GM21723 (cell line): ENCODE data around the gene TMEM132E.

ENCODE experiments used
- ATAC-seq: cut with Tn5 transposase; IDR thresholded peaks from one replicate; pipeline ENCODE4 v1.9.1; 2021; ENCODE audit warnings: mild to moderate bottlenecking, moderate library complexity; ENCODE audit not compliant: unreplicated experiment

Gene TMEM132E

DNA sequence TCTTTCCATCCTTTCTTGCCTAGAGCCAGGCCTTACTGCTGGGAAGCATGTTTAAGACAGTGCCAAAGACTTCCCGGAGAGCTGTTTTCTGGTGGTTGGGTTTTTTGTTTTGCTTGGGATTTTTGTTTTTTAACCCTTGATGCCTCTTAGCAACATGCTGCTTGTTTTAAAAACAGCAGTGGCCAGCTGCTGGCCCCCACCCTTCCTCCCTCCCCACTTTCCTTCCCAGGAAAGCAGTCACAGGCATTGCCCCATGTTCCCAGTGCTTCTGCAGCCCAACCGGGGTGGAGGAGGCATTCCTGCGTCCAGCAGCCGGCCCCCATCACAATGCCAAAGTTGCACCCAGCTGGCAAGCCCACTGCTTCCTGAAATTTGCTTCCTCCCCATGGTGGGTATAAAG, 12.6 kb downstream of the TMEM132E start:
- ATAC-seq, result no peak

DNA sequence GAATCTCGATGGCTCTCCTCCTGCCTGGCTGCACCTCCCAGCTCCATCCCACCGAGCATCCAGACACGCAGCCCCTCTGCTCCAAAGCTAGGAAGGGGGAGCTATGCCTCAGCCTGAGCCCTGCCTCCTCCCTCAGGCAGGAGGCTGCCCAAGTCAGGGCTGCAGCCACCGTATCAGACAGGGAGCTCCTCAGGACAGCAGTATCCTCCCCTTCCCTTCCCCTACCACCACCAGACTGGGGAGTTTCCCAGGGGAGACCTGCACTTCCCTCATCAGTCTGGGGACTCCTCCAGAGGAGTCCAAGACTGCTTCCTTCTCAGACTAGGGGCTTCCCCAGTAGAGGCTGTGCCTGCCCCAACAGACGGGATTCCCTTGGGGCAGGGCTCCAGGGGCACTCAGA, 17.5 kb downstream of the TMEM132E start:
- no peak for ATAC-seq

DNA sequence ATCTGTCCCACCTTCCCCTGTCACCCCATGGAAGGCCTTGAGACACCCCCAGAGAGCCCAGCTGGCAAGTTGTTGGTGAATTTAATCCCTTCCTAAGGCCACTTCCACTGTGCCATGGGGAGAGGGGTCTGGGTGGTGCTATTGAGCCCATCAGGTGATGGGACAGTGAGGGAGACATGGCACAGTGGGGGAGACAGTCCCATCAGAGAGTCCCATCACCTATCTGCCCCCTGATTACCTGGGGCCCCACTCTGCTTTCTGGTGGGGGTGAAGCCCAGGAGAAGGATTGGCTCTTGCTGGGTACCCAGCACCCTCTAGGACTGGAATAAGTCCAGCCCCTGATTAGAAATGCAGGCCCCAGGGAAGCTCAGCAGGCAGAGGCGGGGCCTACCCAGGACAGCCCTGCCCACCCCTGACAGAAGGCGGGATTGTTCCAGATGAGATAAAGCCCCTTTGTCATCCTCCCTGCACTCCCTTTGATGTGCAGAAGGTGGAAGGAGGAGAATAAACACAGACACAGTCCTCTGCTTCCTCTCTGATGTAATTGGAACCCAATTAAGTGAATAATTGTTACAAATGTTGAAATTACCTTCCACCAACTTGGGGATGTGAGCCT, 18.9 kb downstream of the TMEM132E start:
- ATAC-seq, result no peak

DNA sequence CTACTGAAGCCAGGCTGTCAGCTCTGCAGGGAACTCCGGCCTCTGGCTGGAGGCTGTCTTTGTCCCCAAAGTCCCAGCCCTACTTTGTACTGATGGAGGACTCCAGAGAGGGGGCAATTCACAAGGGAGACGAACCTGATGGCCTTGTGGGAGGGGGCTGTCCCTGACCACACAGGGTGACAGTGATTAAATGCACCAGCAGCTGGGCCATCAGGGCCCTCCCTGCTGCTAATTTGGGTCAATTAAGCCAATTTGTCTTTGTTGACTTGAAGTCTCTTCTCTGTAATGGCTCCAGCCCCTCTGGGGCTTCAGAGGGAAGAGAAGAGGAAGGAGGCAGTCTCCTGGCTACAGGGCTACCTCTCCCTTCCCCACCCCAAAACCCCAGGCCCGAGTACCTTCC, 22.0 kb downstream of the TMEM132E start:
- ATAC-seq, result no peak

DNA sequence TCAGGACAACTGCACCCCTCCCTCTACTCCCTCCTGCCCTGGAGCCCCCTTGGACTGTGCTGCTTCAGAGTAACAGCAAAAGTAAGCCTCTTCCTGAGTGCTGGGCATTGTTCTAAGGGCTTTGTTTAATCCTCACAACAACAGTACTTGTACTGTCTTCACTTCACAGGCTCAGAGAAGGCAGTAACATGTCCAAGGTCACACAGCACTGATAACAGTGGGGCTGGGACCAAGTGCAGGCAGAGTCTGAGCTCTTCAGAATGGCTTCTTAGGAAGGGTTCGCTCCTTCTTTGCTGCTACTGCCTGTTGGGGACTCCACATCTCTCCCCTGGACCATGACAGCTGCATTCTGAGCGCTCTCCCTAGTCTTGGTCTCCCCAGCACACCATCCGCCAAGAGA, 24.6 kb downstream of the TMEM132E start:
- no peak for ATAC-seq

DNA sequence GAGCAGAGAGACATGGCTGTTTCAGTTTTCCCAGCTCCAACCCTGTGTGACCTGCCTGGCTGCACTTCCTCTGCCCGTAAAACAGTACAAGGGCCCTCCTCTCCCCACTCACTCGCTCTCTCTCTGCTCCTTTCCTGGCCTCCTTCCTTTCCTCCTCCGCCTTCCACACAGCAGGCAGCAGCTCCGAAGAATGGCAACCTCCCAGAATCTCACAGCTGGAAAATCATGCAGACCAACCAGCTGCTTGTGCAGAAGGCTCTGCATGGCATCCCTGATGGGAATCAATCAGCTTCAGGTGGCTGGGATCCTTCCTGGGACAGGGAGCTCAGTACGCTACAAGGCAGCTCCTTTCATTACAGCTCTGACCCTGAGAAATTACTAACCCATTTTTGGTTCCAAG, 27.4 kb downstream of the TMEM132E start:
- ATAC-seq, result no peak

DNA sequence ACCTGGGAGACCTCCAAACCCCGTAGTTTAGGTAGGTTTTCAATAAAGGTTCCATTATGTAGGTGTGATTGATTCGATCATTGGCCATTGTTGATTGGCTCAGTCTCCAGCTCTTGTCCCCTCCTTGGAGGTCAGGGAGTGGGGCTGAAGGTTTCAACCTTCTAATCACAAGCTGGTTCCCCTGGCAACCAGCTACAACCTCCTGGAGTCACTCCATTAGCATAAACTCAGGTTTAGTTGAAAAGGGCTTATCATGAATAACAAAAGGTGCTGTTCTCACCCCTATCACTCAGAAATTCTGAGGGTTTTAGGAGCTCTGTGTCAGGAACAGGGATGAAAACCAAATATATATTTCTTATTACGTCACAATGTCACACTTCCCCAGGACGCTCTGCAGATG, 28.5 kb downstream of the TMEM132E start:
- ATAC-seq, result no peak

DNA sequence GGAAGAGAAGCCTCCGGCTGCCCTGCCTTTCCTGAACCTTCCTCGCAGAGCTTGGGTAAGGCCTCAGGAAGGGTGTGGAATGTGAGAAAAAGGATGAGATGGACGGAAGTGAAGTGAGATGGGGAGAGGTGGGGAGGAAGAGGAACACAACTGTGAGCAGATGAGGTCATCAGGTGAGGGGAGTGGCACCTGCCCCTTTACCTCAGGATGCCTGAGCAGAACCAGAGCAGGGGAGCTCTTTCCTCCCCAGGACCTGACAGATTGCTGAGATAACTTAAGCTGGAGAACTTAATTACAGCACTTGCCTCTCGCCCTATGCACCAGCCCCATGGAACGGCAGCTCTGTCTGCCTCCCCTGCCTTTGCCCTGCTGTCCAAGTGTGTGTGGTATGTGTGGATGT, 29.8 kb downstream of the TMEM132E start:
- no peak for ATAC-seq

DNA sequence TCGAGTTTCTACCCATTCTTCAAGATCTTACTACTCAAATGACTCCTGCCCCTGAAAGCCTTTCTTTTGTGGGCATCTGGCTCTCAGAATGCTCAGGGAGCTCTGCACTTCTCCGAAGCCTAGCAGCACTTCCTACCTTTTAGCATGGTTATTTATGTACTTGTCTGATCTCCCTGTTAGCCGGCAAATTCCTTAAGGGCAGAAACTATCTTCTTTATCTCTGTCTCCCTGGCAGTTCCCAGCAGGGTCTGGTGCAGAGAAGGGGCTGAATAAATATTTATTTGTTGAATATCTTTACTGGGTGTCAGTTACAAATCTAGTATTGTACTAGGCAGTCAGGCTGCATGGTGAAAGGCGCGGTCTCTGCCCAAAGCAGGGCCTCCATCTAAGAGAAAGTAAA, 30.7 kb downstream of the TMEM132E start:
- no peak for ATAC-seq

DNA sequence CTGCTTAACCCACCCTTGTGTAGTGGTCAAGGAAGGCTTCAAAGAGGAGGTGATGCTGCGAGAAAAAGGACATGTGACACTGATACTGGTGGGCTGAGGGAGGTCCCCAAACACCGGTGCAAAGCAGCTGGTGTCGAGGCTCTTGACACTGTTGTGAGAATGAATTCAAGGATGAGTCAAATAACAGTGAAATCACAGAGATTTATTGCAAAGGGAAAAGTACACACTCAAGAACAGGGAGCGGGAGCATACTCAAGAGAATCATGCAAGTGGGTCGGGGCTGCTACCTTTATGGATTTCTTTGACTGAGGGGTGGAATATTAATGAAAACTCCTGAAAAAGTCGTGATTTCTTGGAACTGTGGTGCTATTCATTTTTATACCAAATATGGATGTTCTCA, 31.1 kb downstream of the TMEM132E start:
- ATAC-seq, result no peak

DNA sequence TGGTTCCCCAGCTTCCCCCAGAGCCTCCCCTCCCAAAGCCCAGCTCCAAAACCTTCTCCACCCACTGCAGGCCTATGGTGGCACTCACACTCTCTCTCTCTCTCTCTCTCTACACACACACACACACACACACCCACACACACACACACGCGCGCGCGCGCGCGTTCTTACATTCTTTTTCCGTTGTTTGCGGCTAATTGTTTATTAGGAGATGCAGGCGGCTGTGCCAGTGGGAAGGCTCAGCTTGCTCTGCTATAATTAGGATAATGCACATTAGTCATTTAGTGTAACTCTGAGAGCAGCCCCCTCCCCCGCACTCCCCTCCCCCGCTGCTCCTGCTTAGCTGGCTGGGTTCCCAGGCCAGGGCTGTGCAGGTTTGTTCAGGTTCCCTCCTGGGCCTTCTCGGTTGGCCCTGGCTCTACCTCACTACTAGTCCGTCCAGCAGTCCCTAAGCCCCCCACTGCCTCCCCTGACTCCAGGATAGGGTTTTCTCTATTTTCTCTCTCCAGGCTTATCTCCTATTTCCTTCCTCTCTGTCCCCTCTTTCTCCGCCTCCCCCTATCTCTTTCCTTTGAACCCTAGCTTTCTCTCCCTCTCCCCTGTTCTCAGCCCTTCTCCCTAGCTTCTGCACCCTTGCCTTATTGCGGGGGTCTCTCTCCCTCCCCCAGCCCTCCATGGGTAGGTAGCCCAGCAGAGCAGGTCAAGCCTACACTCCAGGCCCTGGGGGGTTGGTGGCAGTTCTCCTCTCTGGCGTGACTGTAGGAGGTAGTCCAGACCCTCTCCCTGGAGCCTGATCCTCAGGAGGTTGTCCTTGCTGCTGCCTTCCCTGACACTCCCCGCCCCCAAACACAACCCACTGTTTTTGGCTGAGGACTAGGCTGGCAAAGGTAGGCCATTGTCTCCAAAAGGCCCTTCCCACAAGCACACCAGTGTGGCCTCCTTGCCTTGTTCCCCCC, 34.0 kb downstream of the TMEM132E start:
- ATAC-seq, result no peak

DNA sequence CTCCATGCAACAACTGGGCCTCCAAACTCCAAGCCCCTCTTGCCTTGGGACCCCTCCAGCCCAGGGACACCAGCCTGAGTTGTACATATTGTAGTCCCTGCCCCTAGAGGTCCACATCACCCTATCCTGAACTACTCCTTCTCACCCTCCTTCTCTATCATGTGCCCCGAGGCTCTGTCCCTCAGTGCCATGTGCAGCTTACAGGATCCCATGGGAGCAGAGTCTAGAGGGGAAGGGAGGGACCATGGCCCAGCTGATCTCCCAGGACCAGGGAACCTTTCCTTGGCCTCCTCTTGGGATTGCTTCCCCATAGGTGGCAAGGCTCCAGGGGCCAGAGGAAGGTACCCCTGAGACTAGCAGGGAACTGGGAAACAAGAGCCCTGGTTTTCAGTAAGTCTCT, 35.3 kb downstream of the TMEM132E start:
- ATAC-seq, result no peak

DNA sequence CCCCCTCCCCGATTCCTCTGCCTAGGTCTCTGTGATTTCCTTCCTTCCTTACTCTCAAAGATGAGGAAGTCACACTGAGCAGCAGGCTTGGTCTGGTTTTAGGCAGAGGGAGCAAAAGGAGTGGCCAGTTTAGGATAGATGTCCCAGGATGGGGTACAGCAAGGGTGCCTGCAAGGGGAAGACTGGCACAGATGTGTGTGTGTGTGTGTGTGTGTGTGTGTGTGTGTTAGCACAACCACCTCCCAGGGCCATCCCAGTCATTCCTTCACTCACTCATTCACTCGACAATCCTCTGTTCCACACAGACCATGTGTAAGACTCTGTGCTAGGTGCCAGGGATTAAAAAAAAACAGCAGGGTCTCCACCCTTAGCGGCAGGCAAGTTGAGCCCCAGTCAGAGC, 35.9 kb downstream of the TMEM132E start:
- no peak for ATAC-seq

DNA sequence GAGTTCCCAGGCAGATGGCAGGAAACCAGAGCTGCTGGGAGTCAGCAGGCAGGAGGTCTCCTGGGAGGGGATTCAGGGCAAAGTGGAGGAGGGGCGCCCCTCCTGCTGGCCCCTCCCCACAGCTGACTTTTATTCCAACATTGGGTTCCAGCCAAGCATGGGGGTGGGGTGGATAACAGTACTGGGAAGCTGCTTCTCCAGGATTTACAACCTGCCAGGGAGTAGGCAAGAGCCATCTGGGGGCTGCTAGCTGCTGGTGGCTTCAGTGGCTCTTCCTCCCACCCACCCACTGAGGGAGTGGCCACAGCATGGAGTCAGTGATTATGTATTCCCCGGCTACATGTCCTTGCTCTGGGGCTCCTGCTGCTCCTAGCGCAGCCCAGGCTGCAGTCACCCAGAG, 36.8 kb downstream of the TMEM132E start:
- ATAC-seq, result no peak

DNA sequence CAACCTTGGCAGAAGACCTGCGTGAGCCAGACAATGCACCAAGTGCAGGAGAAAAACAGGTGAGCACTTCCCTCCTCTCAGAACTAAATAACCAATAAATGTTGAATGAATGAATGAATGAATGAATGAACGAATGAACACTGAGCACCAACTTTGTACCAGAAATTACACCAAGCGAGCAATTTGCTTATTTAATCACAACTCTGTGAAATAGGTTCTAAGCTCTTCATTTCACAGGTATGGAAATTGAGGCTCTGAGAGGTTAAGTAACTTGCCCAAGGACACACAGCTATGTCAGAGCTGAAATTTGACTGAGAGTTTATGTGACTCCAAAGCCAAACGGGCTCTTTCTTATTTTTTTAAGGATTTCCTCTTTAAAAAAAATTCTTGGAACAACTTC, 38.0 kb downstream of the TMEM132E start:
- ATAC-seq, result no peak

DNA sequence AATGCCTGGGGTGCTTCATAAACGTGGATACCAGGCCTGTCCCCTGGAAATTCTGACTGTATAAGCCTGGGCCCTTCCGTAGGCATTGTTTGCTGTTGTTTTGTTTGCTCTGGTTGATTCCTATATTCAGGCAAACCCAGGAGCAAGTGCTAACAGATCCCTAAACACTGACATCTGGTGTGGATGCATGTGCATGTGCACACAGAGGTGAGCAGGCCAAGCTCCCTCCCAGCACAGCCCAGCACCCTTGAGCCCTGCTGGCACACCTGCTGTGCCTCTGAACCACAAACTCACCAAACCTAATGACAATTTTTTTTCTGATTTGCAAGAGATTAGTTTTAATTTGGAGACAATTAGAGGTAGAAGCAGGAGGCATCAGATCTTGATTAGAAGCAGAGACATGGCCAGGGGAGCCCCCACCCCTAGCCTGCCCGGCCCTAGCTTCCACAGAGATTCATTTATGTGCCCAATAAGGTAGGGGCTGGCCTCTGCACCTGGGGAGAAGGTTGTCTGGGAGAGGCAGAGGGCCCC, 40.4 kb downstream of the TMEM132E start:
- ATAC-seq, result no peak

DNA sequence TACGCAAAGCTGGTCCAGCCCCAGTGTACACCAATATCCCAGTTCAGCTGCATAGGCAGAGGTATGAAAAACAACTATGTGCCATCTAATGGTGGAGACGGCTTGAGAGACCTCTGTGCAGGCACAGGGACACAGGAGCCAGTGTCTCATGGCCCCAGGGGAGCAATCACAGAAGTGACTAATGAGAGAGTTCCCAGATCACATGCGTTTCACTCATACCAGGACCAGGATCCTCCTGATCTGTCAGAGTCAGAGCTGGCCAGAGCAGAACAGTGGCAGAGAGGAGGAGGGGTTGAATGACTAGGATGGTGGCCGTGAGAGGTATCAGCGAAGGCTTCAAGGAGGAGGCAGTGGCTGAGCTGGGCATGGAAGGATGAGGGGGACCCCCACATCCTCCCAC, 41.1 kb downstream of the TMEM132E start:
- no peak for ATAC-seq

DNA sequence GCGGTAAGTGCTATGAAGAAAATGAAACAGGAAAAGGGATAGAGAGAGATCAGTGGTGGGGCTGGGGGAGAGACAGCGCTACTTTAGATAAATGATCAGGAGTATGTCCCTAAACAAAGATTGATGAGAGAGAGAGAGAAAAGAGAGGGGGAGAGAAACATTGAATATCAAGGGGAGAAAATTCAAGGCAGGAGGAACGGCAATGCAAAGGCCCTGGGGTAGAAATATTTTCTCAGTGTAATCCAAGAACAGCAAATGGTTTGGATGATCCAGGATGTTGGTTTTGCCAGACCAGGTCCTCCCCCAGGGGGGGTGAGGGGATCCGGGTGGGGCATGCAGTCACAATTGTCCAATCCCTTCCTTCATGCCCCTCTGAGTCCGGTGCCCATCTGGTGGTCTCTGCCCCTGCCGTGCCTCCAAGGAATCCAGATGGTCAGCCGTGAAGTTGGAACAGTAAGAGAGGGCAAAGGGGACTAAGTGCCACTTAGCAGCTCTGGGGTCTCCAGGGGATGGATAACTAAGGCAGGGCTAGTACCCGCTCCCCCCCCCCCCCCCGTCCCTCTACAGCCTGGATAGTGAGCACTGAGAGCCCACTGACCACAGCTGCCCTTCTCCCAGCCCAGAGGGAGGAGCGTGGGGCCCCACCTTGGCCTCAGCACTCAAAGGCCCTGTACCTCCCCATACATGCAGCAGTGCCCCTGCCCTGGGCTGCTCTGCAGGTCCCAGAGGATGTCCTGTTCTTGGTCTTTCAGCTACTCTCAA, 43.7 kb downstream of the TMEM132E start:
- ATAC-seq, result no peak

DNA sequence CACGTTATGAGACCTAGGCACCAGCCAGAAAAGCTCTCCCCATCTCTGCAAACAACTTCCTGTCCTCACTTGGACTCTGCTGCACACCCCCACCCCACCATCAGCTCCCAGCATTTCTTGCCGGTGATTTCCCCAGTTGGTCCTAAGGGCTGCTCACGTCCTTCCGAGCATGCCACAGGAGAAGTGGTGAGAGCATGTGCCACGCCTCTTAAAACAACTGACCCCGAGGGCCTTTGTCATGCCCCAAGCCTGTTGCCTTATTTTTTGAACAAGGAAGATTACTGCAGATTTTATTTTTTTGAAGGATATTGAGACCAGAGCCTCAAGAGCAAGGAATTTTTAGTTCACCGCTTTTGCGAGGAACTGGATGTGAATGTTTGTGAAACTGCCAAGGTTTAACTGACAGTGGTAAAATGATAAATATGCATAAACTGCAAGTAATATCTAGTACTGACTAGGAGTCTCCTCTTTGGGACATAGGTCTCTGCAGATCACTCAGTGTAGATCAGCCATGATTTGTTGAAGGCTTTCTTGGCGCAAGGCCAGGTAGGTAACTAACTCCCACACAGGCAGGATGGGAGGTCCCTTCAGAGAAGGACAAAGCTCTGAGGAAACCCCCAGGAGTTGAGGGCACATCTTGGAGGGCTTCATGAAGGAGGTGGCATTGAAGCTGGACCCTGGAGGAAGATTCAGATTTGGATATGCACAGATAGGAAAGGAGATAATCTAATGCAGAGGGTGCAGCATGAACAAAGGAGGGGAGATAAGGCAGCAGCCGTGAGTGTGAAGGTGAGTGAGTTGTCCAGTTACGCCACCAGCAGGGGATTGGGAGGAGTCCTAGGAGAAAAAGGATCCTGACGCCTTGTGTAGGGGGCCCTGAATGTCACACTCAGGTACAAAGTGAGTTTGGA, 44.7 kb downstream of the TMEM132E start:
- ATAC-seq, result no peak

DNA sequence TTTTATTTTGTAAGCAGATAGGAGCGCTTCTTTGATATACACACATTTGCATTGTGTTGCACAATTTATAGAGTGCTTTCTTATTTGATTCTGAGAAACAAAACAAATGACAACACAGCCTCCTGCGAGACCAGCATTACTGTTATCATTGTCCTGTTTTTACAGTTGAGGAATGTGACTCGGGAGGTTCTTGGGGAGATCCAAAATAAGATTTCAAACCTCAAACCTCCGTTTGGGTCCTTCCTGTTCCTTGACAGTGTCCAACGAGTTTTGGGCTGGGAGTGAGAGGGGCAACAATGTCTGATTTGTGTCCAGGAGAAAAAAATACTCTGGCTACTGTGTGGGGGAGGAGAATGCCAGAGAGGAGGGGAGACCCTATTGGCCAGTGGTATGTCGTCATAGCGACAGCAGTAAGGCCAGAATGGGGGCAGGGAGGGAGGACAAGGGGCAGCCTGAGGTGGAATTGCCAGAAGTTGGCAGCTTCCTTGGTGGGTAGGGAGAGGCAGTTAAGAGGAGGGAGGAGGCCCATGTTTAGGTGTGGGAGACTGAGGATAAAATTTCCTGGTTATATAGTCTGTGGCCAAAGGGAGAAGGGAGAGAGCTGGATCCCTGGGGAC, 45.5 kb downstream of the TMEM132E start:
- no peak for ATAC-seq
